Naive thymus-derived CD4-positive, alpha-beta T cell (primary cell): ENCODE results near the gene PDZD2. TPM values are rescaled to one million over a fixed set of nuclear protein-coding genes. Genes with fewer than 3 reads are reported as not detected.

Experiments
- ATAC-seq: fragments of 150-1000 bp; cut with Tn5 transposase; 2 replicates; pipeline ENCODE4 v1.10.0; 2021; ENCODE audit warnings: mild to moderate bottlenecking, moderate library complexity
- CTCF ChIA-PET: fragments of 350-600 bp; sonication (Branson Sonifier 250); formaldehyde crosslinking; loops from one replicate; lab custom pipeline; 2021; ENCODE audit warnings: antibody characterized with exemption; lab: Charles Lee
- POLR2A ChIA-PET: fragments of 350-600 bp; sonication (Branson Sonifier 250); formaldehyde crosslinking; loops from one replicate; lab custom pipeline; 2021; ENCODE audit warnings: antibody characterized with exemption, inconsistent platforms; lab: Charles Lee
- DNase-seq, 9 donors: peaks; one replicate each; pipeline versions ENCODE4 v3.0.0 to v3.0.0-alpha.2; 2020 to 2022; ENCODE audit warnings: mixed read lengths in 1 of 9
- H3K27ac ChIP-seq: one replicate; pipeline ENCODE4 v1.7.0; 2013; ENCODE audit warnings: mild to moderate bottlenecking, low read depth, low read length, moderate library complexity
- H3K27me3 ChIP-seq, 2 donors: one replicate each; pipeline ENCODE4 v1.7.0; 2013; ENCODE audit warnings: low read length in 2 of 2, mild to moderate bottlenecking in 2 of 2, moderate library complexity in 2 of 2; ENCODE audit not compliant: control insufficient read depth in 2 of 2, insufficient read depth in 2 of 2
- H3K36me3 ChIP-seq, 3 experiments: 1 replicate in 2 of 3; 2 replicates in 1 of 3; pipeline ENCODE4 v1.7.0; 2013; ENCODE audit warnings: low read length in 3 of 3, mild to moderate bottlenecking in 3 of 3, moderate library complexity in 1 of 3; ENCODE audit not compliant: insufficient read depth in 3 of 3, control insufficient read depth in 2 of 3
- H3K4me1 ChIP-seq, 2 donors: one replicate each; pipeline ENCODE4 v1.7.0; 2013; ENCODE audit warnings: low read length in 2 of 2, mild to moderate bottlenecking in 2 of 2, moderate library complexity in 1 of 2; ENCODE audit not compliant: control insufficient read depth in 2 of 2, insufficient read depth in 2 of 2
- H3K4me3 ChIP-seq: 2 replicates; pipeline ENCODE4 v1.7.0; 2013; ENCODE audit warnings: mild to moderate bottlenecking, low read length
- H3K9me3 ChIP-seq, 3 experiments: 1 replicate in 2 of 3; 2 replicates in 1 of 3; pipeline ENCODE4 v1.7.0; 2013; ENCODE audit warnings: low read length in 3 of 3; ENCODE audit not compliant: control insufficient read depth in 2 of 3
- H3K27ac Mint-ChIP-seq, 9 donors: one replicate each; pipeline ENCODE4 v1.8.0; 2020 to 2022; ENCODE audit warnings: mixed read lengths in 9 of 9, mild to moderate bottlenecking in 8 of 9, moderate library complexity in 5 of 9, inconsistent platforms in 2 of 9
- H3K27me3 Mint-ChIP-seq, 5 donors: one replicate each; pipeline ENCODE4 v1.8.0; 2021 to 2022; ENCODE audit warnings: mixed read lengths in 5 of 5, mild to moderate bottlenecking in 1 of 5
- H3K36me3 Mint-ChIP-seq, 5 donors: one replicate each; pipeline ENCODE4 v1.8.0; 2020 to 2022; ENCODE audit warnings: mixed read lengths in 5 of 5, mild to moderate bottlenecking in 3 of 5, inconsistent platforms in 1 of 5
- H3K4me1 Mint-ChIP-seq, 7 donors: one replicate each; pipeline ENCODE4 v1.8.0; 2020 to 2022; ENCODE audit warnings: mixed read lengths in 7 of 7, mild to moderate bottlenecking in 3 of 7, inconsistent platforms in 1 of 7
- H3K4me3 Mint-ChIP-seq, 10 donors: one replicate each; pipeline ENCODE4 v1.8.0; 2020 to 2022; ENCODE audit warnings: mild to moderate bottlenecking in 10 of 10, mixed read lengths in 10 of 10, moderate library complexity in 6 of 10, inconsistent platforms in 2 of 10
- H3K9me3 Mint-ChIP-seq, 11 donors: one replicate each; pipeline ENCODE4 v1.8.0; 2020 to 2022; ENCODE audit warnings: mixed read lengths in 11 of 11, mild to moderate bottlenecking in 4 of 11, inconsistent platforms in 1 of 11, moderate library complexity in 1 of 11
- intact Hi-C, 2 donors: fragments of 100-400 bp; cut with micrococcal nuclease; formaldehyde crosslinking; loops; one replicate each; pipeline ENCODE4 v1.15.1; 2023
- polyA plus RNA-seq, 2 donors: library from polyadenylated mRNA; unstranded; fragments of 300-500 nt; fragmentation: Illumina TruSeq; gene quantifications; one replicate each; pipeline ENCODE4 v1.2.3, GENCODE V29; 2021
- total RNA-seq, 6 experiments: library from RNA in 5 of 6; stranded (reverse) in 5 of 6; gene quantifications; 1 replicate in 5 of 6; 2 replicates in 1 of 6; pipeline ENCODE4 v1.2.3 and lab custom pipeline; 2021 to 2026

PDZD2 gene
- total and polyA plus RNA-seq, 7 experiments from 2014 or later, result 1.1 to 2.7 (median 1.3) TPM; not detected in 1

DNA sequence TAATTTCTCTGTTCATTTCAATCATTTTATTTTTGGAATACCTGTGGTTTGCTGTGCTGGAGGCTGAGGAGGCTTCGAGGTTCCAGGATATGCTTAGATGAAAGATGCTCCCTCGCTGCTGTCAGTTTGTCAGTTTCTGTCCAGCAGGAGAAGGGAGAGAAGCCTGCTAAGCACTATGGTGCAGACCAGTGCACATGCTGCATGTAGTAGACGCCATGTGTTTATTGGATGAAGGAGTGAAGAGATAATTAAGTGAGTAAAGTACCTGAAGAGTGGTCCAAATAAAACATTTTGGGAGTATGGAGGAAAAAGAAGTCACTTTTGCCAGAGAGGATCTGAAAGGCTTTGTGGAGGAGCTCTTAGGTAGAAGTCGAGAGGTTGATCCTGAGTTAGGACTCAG lies 2.1 kb downstream of the PDZD2 start:
- Mint-ChIP-seq H3K27me3 (peaks cover 0 to 27% (median 10%) of the 10 kb centered on the region in 5 donors), H3K27ac (no peak overlapping the region), H3K9me3 (no peaks in the 10 kb centered on the region), H3K36me3 (no peaks in the 10 kb centered on the region), H3K4me1 (peaks cover 0 to 20% (median 10%) of the 10 kb centered on the region in 7 donors), H3K4me3 (no peak overlapping the region)
- no peak for DNase-seq
- Histone ChIP-seq H3K27me3 (no peaks in the 10 kb centered on the region), H3K4me3 (no peak overlapping the region), H3K9me3 (no peaks in the 10 kb centered on the region), H3K36me3 (peaks cover 0 to 4% (median 0%) of the 10 kb centered on the region in 3 experiments), H3K4me1 (peaks cover 0 to 6% of the 10 kb centered on the region in 2 donors), H3K27ac (no peak overlapping the region)
- ChIA-PET POLR2A (no interaction called here), CTCF (interaction anchor here (0.7 kb wide), 1 partner anchor 20 kb away, joined by 6 read pairs; no protein-coding TSS in a partner anchor)
- intact Hi-C loops, result no loop called here
- no peak for ATAC-seq

DNA sequence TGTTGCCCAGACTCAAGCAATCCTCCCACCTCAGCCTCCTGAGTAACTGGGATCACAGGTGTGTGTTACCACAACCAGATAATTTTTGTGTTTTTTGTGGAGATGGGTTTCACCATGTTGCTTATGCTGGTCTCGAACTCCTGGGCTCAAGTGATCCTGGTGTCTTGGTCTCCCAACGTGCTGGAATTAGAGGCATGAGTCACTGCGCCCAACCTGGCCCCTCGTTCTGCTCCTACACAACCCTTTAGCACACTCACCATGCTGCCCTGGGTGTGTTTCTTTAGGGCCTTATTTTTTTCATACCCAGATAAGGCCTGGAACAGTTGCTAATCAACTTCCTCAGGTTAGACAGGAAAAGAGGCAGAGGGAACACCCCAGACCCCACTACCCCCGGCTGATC lies 2.6 kb downstream of the PDZD2 start:
- Mint-ChIP-seq H3K27me3 (peaks cover 0 to 23% (median 10%) of the 10 kb centered on the region in 5 donors), H3K36me3 (no peaks in the 10 kb centered on the region), H3K27ac (no peak overlapping the region), H3K9me3 (no peaks in the 10 kb centered on the region), H3K4me3 (no peak overlapping the region), H3K4me1 (peaks cover 0 to 20% (median 10%) of the 10 kb centered on the region in 7 donors)
- ChIA-PET CTCF (interaction anchor here (0.7 kb wide), 1 partner anchor 19 kb away, joined by 6 read pairs; no protein-coding TSS in a partner anchor), POLR2A (no interaction called here)
- Histone ChIP-seq H3K9me3 (no peaks in the 10 kb centered on the region), H3K4me1 (peaks cover 0 to 6% of the 10 kb centered on the region in 2 donors), H3K4me3 (no peak overlapping the region), H3K27me3 (no peaks in the 10 kb centered on the region), H3K27ac (no peak overlapping the region), H3K36me3 (peaks cover 0 to 4% (median 0%) of the 10 kb centered on the region in 3 experiments)
- no peak for DNase-seq
- intact Hi-C loops, result no loop called here
- ATAC-seq, result no peak

DNA sequence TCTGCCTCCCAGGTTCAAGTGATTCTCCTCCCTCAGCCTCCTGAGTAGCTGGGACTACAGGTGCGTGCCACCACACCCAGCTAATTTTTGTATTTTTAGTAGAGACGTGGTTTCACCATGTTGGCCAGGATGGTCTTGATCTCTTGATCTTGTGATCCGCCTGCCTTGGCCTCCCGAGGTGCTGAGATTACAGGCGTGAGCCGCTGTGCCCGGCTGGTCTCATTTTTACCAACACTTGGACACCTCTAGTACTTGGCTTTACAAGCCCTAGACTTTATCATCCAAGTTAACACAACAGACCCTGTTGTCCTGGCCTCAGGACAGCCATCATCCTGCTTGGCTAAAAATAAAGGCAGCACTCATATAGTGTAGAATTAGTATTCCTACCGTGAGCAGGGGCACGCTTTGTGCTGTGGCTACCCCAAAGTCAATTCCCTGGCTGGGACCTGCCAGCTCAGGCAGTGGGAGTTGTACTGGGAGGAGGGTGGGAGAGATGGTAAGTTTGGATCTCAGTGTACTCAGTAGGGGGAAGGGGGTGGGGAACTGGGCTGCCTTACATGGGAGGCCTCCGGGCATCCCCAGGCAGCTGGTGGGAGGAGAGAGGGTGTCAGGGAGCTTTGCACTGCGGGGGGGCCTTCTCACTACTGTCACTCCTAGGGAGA lies 6.6 kb downstream of the PDZD2 start:
- H3K27ac ChIP-seq, result no peak overlapping the region

DNA sequence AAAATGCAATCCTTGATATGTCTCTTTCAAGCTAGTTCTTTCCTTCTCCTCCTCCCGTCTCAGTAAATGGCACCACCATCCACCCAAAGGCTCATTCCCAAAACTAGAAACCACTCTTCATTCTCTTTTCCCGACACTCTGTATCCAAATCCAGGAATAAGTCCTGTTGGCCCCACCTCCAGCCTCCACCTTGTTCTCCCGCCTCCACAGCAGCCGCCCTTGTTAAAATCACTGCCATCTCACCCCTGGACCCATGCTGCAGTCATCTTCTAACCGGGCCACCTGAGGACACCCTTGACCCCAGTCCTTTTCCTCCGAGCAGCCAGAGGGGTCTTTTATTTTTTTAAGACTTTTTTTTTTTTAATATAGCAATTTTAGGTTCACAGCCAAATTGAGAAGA lies 9.4 kb downstream of the PDZD2 start:
- ChIA-PET POLR2A (no interaction called here), CTCF (no interaction called here)
- Mint-ChIP-seq H3K4me1 (peaks cover 0 to 1% (median 0%) of the 10 kb centered on the region in 7 donors), H3K27ac (no peak overlapping the region), H3K4me3 (no peak overlapping the region), H3K9me3 (no peaks in the 10 kb centered on the region), H3K27me3 (peaks cover 0 to 10% (median 0%) of the 10 kb centered on the region in 5 donors), H3K36me3 (no peaks in the 10 kb centered on the region)
- ATAC-seq (no peak), DNase-seq (no peak)
- intact Hi-C loops, result no loop called here
- no peak overlapping the region for H3K4me3 ChIP-seq
- H3K27ac ChIP-seq, result no peak overlapping the region
- no peaks in the 10 kb centered on the region for H3K27me3 ChIP-seq
- no peaks in the 10 kb centered on the region for H3K4me1 ChIP-seq
- H3K36me3 ChIP-seq, result no peaks in the 10 kb centered on the region
- H3K9me3 ChIP-seq, result no peaks in the 10 kb centered on the region

More for the DNA sequence above, 6.6 kb downstream of the PDZD2 start:
- Histone ChIP-seq H3K4me3 (no peak overlapping the region), H3K36me3 (no peaks in the 10 kb centered on the region), H3K4me1 (no peaks in the 10 kb centered on the region), H3K9me3 (no peaks in the 10 kb centered on the region), H3K27me3 (no peaks in the 10 kb centered on the region)
- DNase-seq (no peak), ATAC-seq (no peak)
- Mint-ChIP-seq H3K4me3 (no peak overlapping the region), H3K27ac (no peak overlapping the region), H3K36me3 (no peaks in the 10 kb centered on the region), H3K4me1 (peaks cover 0 to 1% (median 0%) of the 10 kb centered on the region in 7 donors), H3K27me3 (peaks cover 0 to 6% (median 0%) of the 10 kb centered on the region in 5 donors), H3K9me3 (no peaks in the 10 kb centered on the region)
- intact Hi-C loops, result no loop called here
- ChIA-PET CTCF (no interaction called here), POLR2A (no interaction called here)

DNA sequence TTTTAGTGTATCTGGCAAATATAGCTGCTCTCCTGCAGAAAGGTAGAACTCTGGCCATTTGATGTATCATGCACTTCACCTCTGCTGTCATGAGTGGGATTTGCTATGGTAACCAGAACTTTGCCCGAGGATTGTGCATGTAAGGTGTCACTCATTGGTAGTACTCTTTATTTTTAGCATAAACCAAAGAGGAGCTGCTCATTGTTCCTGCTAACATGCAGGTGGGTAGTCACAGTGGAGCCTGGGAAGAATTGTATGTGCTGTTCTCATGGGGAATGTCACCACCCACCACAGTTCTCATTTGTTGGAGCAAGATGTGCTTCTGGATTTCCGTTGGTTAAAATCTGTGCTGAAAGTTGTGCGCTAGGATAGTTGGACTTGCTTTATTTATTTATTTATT lies 12.3 kb downstream of the PDZD2 start:
- no peak for ATAC-seq

DNA sequence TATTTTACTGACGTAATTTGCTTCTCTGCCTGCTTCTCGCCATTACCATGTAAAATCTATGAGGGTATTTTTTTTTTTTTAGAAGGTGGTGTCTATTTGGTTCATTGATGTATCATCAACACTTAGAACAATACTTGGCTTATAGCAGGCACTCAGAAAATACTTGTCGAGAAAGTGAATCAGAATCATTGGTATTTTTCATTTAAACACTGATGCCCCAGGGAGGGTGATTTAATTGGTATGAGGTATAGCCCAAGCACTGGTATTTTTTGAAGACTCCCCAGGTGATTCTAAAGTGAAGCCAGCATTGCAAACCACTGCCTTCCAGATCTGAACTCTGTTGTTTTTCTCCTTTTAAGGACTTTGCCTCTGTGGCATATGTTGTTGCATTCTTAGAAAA lies 16.6 kb downstream of the PDZD2 start:
- Histone ChIP-seq H3K4me3 (no peak overlapping the region), H3K9me3 (no peaks in the 10 kb centered on the region), H3K27me3 (no peaks in the 10 kb centered on the region), H3K27ac (no peak overlapping the region), H3K36me3 (no peaks in the 10 kb centered on the region), H3K4me1 (no peaks in the 10 kb centered on the region)
- no peak overlapping the region for H3K27ac Mint-ChIP-seq
- no peaks in the 10 kb centered on the region for H3K4me1 Mint-ChIP-seq
- intact Hi-C loops, result no loop called here
- H3K27me3 Mint-ChIP-seq, result peaks cover 0 to 25% (median 21%) of the 10 kb centered on the region in 5 donors
- no peak overlapping the region for H3K4me3 Mint-ChIP-seq
- H3K36me3 Mint-ChIP-seq, result no peaks in the 10 kb centered on the region
- peaks cover 0 to 5% (median 0%) of the 10 kb centered on the region in 11 donors for H3K9me3 Mint-ChIP-seq
- no peak for DNase-seq
- ChIA-PET CTCF (no interaction called here), POLR2A (no interaction called here)
- ATAC-seq, result no peak

More for the DNA sequence above, 12.3 kb downstream of the PDZD2 start:
- H3K36me3 Mint-ChIP-seq, result no peaks in the 10 kb centered on the region
- DNase-seq, result no peak
- Histone ChIP-seq H3K27me3 (no peaks in the 10 kb centered on the region), H3K4me1 (no peaks in the 10 kb centered on the region), H3K36me3 (no peaks in the 10 kb centered on the region), H3K9me3 (no peaks in the 10 kb centered on the region), H3K27ac (no peak overlapping the region), H3K4me3 (no peak overlapping the region)
- peaks cover 0 to 1% (median 0%) of the 10 kb centered on the region in 7 donors for H3K4me1 Mint-ChIP-seq
- POLR2A ChIA-PET, result no interaction called here
- H3K4me3 Mint-ChIP-seq, result no peak overlapping the region
- intact Hi-C loops, result no loop called here
- no peaks in the 10 kb centered on the region for H3K9me3 Mint-ChIP-seq
- H3K27ac Mint-ChIP-seq, result no peak overlapping the region
- CTCF ChIA-PET, result no interaction called here
- H3K27me3 Mint-ChIP-seq, result peaks cover 0 to 19% (median 9%) of the 10 kb centered on the region in 5 donors

DNA sequence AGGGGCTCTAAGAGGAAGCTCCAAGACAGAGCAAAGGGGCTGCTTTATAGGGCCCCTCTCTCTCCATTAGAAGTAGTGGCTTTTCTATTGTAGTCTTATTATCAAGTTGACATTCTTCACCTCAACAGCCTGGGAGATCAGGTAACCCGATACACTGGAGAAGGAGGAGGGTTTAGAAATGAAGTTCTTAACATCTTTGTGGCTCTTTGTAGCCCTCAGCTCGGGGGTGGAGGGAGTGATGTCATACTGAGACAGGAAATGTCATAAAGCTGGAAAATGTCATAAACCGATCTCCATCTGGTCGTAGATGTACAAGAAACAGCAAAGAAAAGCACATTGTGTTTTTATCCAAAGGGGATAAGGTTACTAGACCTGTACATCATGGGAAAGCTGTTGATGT lies 17.9 kb downstream of the PDZD2 start:
- intact Hi-C loops, result no loop called here
- Mint-ChIP-seq H3K27ac (no peak overlapping the region), H3K4me3 (no peak overlapping the region), H3K9me3 (peaks cover 0 to 9% (median 0%) of the 10 kb centered on the region in 11 donors), H3K36me3 (no peaks in the 10 kb centered on the region), H3K4me1 (no peaks in the 10 kb centered on the region), H3K27me3 (peaks cover 0 to 25% (median 17%) of the 10 kb centered on the region in 5 donors)
- Histone ChIP-seq H3K36me3 (no peaks in the 10 kb centered on the region), H3K9me3 (no peaks in the 10 kb centered on the region), H3K27ac (no peak overlapping the region), H3K4me3 (no peak overlapping the region), H3K27me3 (no peaks in the 10 kb centered on the region), H3K4me1 (no peaks in the 10 kb centered on the region)
- DNase-seq (no peak), ATAC-seq (no peak)
- ChIA-PET POLR2A (no interaction called here), CTCF (no interaction called here)
